K562 (cell line): ENCODE measurements around the gene TBC1D16. TPM values are rescaled to one million over a fixed set of nuclear protein-coding genes. Genes with fewer than 3 reads are reported as not detected.

ENCODE experiments used
- ATAC-seq: fragments of 200-7000 bp; cut with Tn5 transposase; 3 replicates; pipeline ENCODE4 v1.9.1; 2020; ENCODE audit warnings: moderate library complexity
- BruUV-seq: library from RNA; stranded (reverse); fragments of 400-500 nt; replicated peaks from 2 replicates; lab custom pipeline; 2021; lab: Mats Ljungman, UMichigan
- CTCF ChIA-PET: fragments of 300-600 bp; formaldehyde crosslinking; extraction: SDS; loops from one replicate; lab custom pipeline; 2021; ENCODE audit warnings: low intra/inter-chr PET ratio; lab: Yijun Ruan, JAX
- POLR2A ChIA-PET: fragments of 300-600, 350-650 bp; sonication (Branson Sonifier 250); formaldehyde crosslinking; extraction: SDS; loops from one replicate; lab custom pipeline; 2021; ENCODE audit warnings: antibody characterized with exemption, inconsistent platforms; lab: Yijun Ruan, JAX
- DNase-seq, 4 experiments: peaks; one replicate each; pipeline versions ENCODE4 v3.0.0 to v3.0.0-alpha.2; 2011 to 2018; ENCODE audit warnings: low spot score in 3 of 4, mixed read lengths in 3 of 4; ENCODE audit errors: extremely low read depth in 1 of 4
- FAIRE-seq: peaks from 2 replicates; lab custom pipeline; 2011; peaks lifted over from hg19 to GRCh38; lab: Jason Lieb, UNC
- H2AFZ ChIP-seq: 2 replicates; pipeline ENCODE4 v1.6.0; 2011; ENCODE audit warnings: low read depth, low read length, control low read depth, inconsistent platforms
- H3K27ac ChIP-seq: fragments of 200-600 bp; 3 replicates; pipeline ENCODE4 v1.8.0; 2011; ENCODE audit warnings: low read depth, mild to moderate bottlenecking, control low read depth, inconsistent platforms, low read length, moderate library complexity, mixed read lengths; ENCODE audit errors: extremely low read depth
- H3K27me3 ChIP-seq, 2 experiments: fragments of 300-600 bp in 1 of 2; 2 replicates in 1 of 2; 3 replicates in 1 of 2; pipeline versions ENCODE4 v1.6.0 to v1.8.0; 2011; ENCODE audit warnings: inconsistent platforms in 2 of 2, low read length in 2 of 2, mild to moderate bottlenecking in 1 of 2, mixed read lengths in 1 of 2, moderate library complexity in 1 of 2; ENCODE audit not compliant: control insufficient read depth in 2 of 2, insufficient read depth in 2 of 2
- H3K36me3 ChIP-seq: fragments of 300-600 bp; 3 replicates; pipeline ENCODE4 v1.8.0; 2011; ENCODE audit warnings: mild to moderate bottlenecking, low read length, inconsistent platforms; ENCODE audit not compliant: control insufficient read depth, insufficient read depth
- H3K4me1 ChIP-seq, 2 experiments: fragments of 200-600 bp in 1 of 2; replicated peaks in 1 of 2; 2 replicates in 1 of 2; 3 replicates in 1 of 2; pipeline versions ENCODE4 v1.5.1 to v1.8.0; 2011; ENCODE audit warnings: inconsistent platforms in 2 of 2, low read length in 2 of 2, mild to moderate bottlenecking in 1 of 2, mixed read lengths in 1 of 2, moderate library complexity in 1 of 2; ENCODE audit not compliant: control insufficient read depth in 2 of 2, insufficient read depth in 2 of 2
- H3K4me2 ChIP-seq: 2 replicates; pipeline ENCODE4 v1.6.1; 2011; ENCODE audit warnings: low read length, control low read depth, inconsistent platforms, mixed read lengths; ENCODE audit not compliant: insufficient read depth
- H3K4me3 ChIP-seq: fragments of 200-600 bp; sonication (generic), shearing (Covaris generic); 2 replicates; pipeline ENCODE4 v1.5.1; 2016; ENCODE audit warnings: control low read depth, inconsistent platforms
- H3K79me2 ChIP-seq: fragments of 200-600 bp; 3 replicates; pipeline ENCODE4 v1.8.0; 2011; ENCODE audit warnings: low read length, inconsistent platforms; ENCODE audit not compliant: control insufficient read depth, insufficient read depth
- H3K9ac ChIP-seq, 2 experiments: 2 replicates each; pipeline versions ENCODE4 v1.6.0 to v1.6.1; 2011; ENCODE audit warnings: low read depth in 2 of 2, low read length in 2 of 2, control low read depth in 1 of 2, inconsistent platforms in 1 of 2, mild to moderate bottlenecking in 1 of 2, mixed read lengths in 1 of 2; ENCODE audit not compliant: insufficient read depth in 1 of 2
- H3K9me1 ChIP-seq: one replicate; pipeline ENCODE4 v1.6.0; 2011; ENCODE audit warnings: inconsistent platforms, mild to moderate bottlenecking, low read length, moderate library complexity; ENCODE audit not compliant: control insufficient read depth, insufficient read depth
- H3K9me3 ChIP-seq: replicated peaks from 2 replicates; pipeline ENCODE4 v1.5.1; 2011; ENCODE audit warnings: low read depth, low read length, inconsistent platforms; ENCODE audit not compliant: control insufficient read depth, insufficient read depth
- H4K20me1 ChIP-seq: replicated peaks from 2 replicates; pipeline ENCODE4 v1.6.1; 2011; ENCODE audit warnings: low read length, inconsistent platforms, mixed read lengths; ENCODE audit not compliant: control insufficient read depth, insufficient read depth
- CREB3 ChIP-seq: fragments of 450-650 bp; conservative IDR thresholded peaks from 2 replicates; pipeline ENCODE4 v1.6.1; 2016; ENCODE audit warnings: missing genetic modification characterization, low read depth, mild to moderate bottlenecking, missing compliant biosample characterization, moderate library complexity
- CSDE1 ChIP-seq, 2 experiments: fragments of 450-650 bp; IDR thresholded peaks; 2 replicates each; pipeline ENCODE4 v1.6.1; 2016; ENCODE audit warnings: mild to moderate bottlenecking in 1 of 2
- ILF3 ChIP-seq: fragments of 450-650 bp; IDR thresholded peaks from 2 replicates; pipeline ENCODE4 v1.6.1; 2018; ENCODE audit warnings: antibody characterized with exemption, mild to moderate bottlenecking, moderate library complexity, borderline replicate concordance
- LEF1 ChIP-seq: fragments of 450-650 bp; IDR thresholded peaks from 2 replicates; pipeline ENCODE4 v1.6.1; 2016; ENCODE audit warnings: mild to moderate bottlenecking
- MGA ChIP-seq: fragments of 450-650 bp; IDR thresholded peaks from 2 replicates; pipeline ENCODE4 v1.6.1; 2016; ENCODE audit warnings: mild to moderate bottlenecking, moderate library complexity
- POU5F1 ChIP-seq: fragments of 150-350 bp; IDR thresholded peaks from 2 replicates; pipeline ENCODE4 v1.6.1; 2014; ENCODE audit warnings: borderline replicate concordance, low read length, low read depth, mild to moderate bottlenecking; ENCODE audit not compliant: partially characterized antibody
- SPI1 ChIP-seq: IDR thresholded peaks from 2 replicates; pipeline ENCODE4 v1.6.1; 2011; ENCODE audit warnings: low read depth, low read length, control low read depth, borderline replicate concordance
- SRSF3 ChIP-seq: fragments of 200-400 bp; formaldehyde crosslinking; IDR thresholded peaks from 2 replicates; pipeline ENCODE4 v1.6.1; 2016; ENCODE audit warnings: mild to moderate bottlenecking, low read length, moderate library complexity; ENCODE audit not compliant: insufficient read depth
- ZNF668 ChIP-seq: fragments of 250-450 bp; sonication (Bioruptor Pico); IDR thresholded peaks from 2 replicates; pipeline ENCODE4 v1.8.0; 2022; ENCODE audit warnings: mild to moderate bottlenecking, inconsistent platforms
- WGBS: fragments of 100-300 bp; shearing (Covaris generic); methylation state at CpG from one replicate; pipeline ENCODE4 v1.1.6; 2016; ENCODE audit warnings: low coverage, mixed read lengths; ENCODE audit not compliant: insufficient coverage; ENCODE audit errors: missing lambda C conversion rate; 5-methylcytosine and 5-hydroxymethylcytosine counted together
- in situ Hi-C: fragments of 300-500 bp; cut with MboI; formaldehyde crosslinking; loops from 4 replicates; pipeline ENCODE4 v1.15.0; 2018; ENCODE audit warnings: inconsistent platforms, mixed read lengths
- intact Hi-C: fragments of 100-400 bp; cut with micrococcal nuclease; formaldehyde crosslinking; loops from 2 replicates; pipeline ENCODE4 v1.14.2; 2022
- polyA plus RNA-seq, 8 experiments: library from polyadenylated mRNA; depleted of rRNA in 4 of 8; stranded (reverse) in 5 of 8; unstranded in 3 of 8; fragments of >200 nt; fragmentation: Nextera tagmentation in 2 of 8; fragmentation: Illumina TruSeq in 1 of 8; extraction: Ambion mirVana in 2 of 8; extraction: Trizol in 1 of 8; gene quantifications; 2 replicates each; pipeline versions ENCODE4 v1.2.1 to v1.2.3, GENCODE V29; 2011 to 2014; ENCODE audit warnings: inconsistent platforms in 1 of 8, missing spikeins in 1 of 8
- total RNA-seq, 7 experiments: library from RNA; depleted of rRNA in 6 of 7; stranded (reverse); fragments of >200 nt in 6 of 7; fragmentation: Illumina TruSeq in 2 of 7; extraction: Trizol in 2 of 7; gene quantifications; 2 replicates each; pipeline versions ENCODE4 v1.2.1 to v1.2.3, GENCODE V29; 2011 to 2021; ENCODE audit warnings: low replicate concordance in 1 of 7

Gene TBC1D16
- total and polyA plus RNA-seq, 9 of the 15 experiments (the other 6 are each of a cell fraction or from before 2014, with no cell fraction given), result 0.01 to 0.20 (median 0.03) TPM; not detected in 1

GRCh38 chr17:79936050-79936449 is 99.6 kb downstream of the TBC1D16 start:
- H3K36me3 ChIP-seq, result no peaks in the 10 kb centered on the region
- no peak overlapping the region for H3K27ac ChIP-seq
- no peak overlapping the region for H3K4me2 ChIP-seq
- no TSS peak for BruUV-seq
- no peak overlapping the region for H3K4me3 ChIP-seq
- H3K27me3 ChIP-seq, result peaks cover 47 to 88% of the 10 kb centered on the region in 2 experiments
- in situ Hi-C loops (no loop called here), intact Hi-C loops (no loop called here)
- H3K4me1 ChIP-seq, result peaks cover 0 to 23% of the 10 kb centered on the region in 2 experiments; a peak in 2 of 5 replicates
- WGBS, result 22% methylated on average over 16 of the region's 16 CpGs
- no peak overlapping the region for H2AFZ ChIP-seq
- ChIA-PET CTCF (no interaction called here), POLR2A (interaction anchor here (0.5 to 2.0 kb wide), 2 partner anchors 9 to 642 kb away, joined by 4 to 10 read pairs; no protein-coding TSS in a partner anchor)
- H3K9me1 ChIP-seq, result no peaks in the 10 kb centered on the region
- H4K20me1 ChIP-seq, result peaks cover 21% of the 10 kb centered on the region; the same call in 1 of the 2 replicates
- no peak overlapping the region; a peak in 1 of 4 replicates for H3K9ac ChIP-seq
- ATAC-seq (no peak), DNase-seq (no peak), FAIRE-seq (no peak)
- H3K9me3 ChIP-seq, result no peaks in the 10 kb centered on the region
- no peaks in the 10 kb centered on the region for H3K79me2 ChIP-seq
- TF ChIP-seq POU5F1 (no peak), SPI1 (no peak), CSDE1 (IDR thresholded peaks at IDR 0.05) (no peak), CREB3 (tag) (no peak), LEF1 (no peak), SRSF3 (no peak), ZNF668 (no peak), ILF3 (no peak), MGA (no peak)
